ENCODE measurements around the gene MAN1A1. TPM values are rescaled to one million over a fixed set of nuclear protein-coding genes. Genes with fewer than 3 reads are reported as not detected.

The MAN1A1 gene
- total and polyA plus RNA-seq, 2 experiments from 2014 or later = 2.0 to 8.7 TPM

GRCh38 chr6:119234941-119235340 lies 114.6 kb downstream of the MAN1A1 start:
- no peaks in the 10 kb centered on the region for H3K27me3 ChIP-seq (ENCODE audit: insufficient read depth)

More at GRCh38 chr6:119234941-119235340, 114.6 kb downstream of the MAN1A1 start:
- H3K4me3 Mint-ChIP-seq = no peak overlapping the region
- ATAC-seq (no peak), DNase-seq (ENCODE audit: low spot score) (no peak)
- Histone ChIP-seq H3F3A (replicated peaks; ENCODE audit: low read depth) (no peaks in the 10 kb centered on the region), H3K4me1 (ENCODE audit: insufficient read depth) (peaks cover 7% of the 10 kb centered on the region; the same call in 1 of the 2 replicates), H3K36me3 (ENCODE audit: insufficient read depth) (no peaks in the 10 kb centered on the region), H3K79me2 (replicated peaks; ENCODE audit: insufficient read depth) (no peaks in the 10 kb centered on the region), H3K4me3 (no peak overlapping the region), H3K4me2 (no peak overlapping the region), H4K20me1 (replicated peaks; ENCODE audit: insufficient read depth) (no peaks in the 10 kb centered on the region), H2AFZ (no peak overlapping the region), H3K9me2 (ENCODE audit: insufficient read depth) (no peaks in the 10 kb centered on the region), H3K27ac (ENCODE audit: low read depth) (no peak overlapping the region)
- H3K36me3 Mint-ChIP-seq (ENCODE audit: low read depth) = peaks cover 10% of the 10 kb centered on the region; the same call in 2 of the 3 replicates
- TF ChIP-seq EZH2phosphoT487 (IDR thresholded peaks at IDR 0.05; ENCODE audit: unreplicated experiment) = no peak
- TF ChIP-seq, protein P1, sequence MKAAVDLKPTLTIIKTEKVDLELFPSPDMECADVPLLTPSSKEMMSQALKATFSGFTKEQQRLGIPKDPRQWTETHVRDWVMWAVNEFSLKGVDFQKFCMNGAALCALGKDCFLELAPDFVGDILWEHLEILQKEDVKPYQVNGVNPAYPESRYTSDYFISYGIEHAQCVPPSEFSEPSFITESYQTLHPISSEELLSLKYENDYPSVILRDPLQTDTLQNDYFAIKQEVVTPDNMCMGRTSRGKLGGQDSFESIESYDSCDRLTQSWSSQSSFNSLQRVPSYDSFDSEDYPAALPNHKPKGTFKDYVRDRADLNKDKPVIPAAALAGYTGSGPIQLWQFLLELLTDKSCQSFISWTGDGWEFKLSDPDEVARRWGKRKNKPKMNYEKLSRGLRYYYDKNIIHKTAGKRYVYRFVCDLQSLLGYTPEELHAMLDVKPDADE (IDR thresholded peaks at IDR 0.05) = no peak
- TF ChIP-seq POLR2AphosphoS5 (IDR thresholded peaks at IDR 0.05; ENCODE audit: low read depth) = no peak
- TF ChIP-seq ZNF331 (CRISPR knock-in tag; IDR thresholded peaks at IDR 0.05; ENCODE audit: low read depth) = no peak
- no peak for TF ChIP-seq EZH2 (IDR thresholded peaks at IDR 0.05; ENCODE audit: low read depth, unreplicated experiment)
- TF ChIP-seq CTCF (conservative IDR thresholded peaks at IDR 0.05; ENCODE audit: low read depth in 2 of 2) = no peak
- TF ChIP-seq JUNB (IDR thresholded peaks at IDR 0.05; ENCODE audit: unreplicated experiment) = no peak
- no peak for TF ChIP-seq NANOG (IDR thresholded peaks at IDR 0.05; ENCODE audit: borderline replicate concordance)
- no peak for TF ChIP-seq STAT1 (IDR thresholded peaks at IDR 0.05; ENCODE audit: unreplicated experiment)
- no peak for TF ChIP-seq CREB1 (CRISPR knock-in tag; IDR thresholded peaks at IDR 0.05; ENCODE audit: low read depth)
- TF ChIP-seq ZNF462 (CRISPR knock-in tag; IDR thresholded peaks at IDR 0.05) = no peak
- TF ChIP-seq ZNF114 (CRISPR knock-in tag; IDR thresholded peaks at IDR 0.05) = no peak
- no peak for TF ChIP-seq REST (IDR thresholded peaks at IDR 0.05; ENCODE audit: unreplicated experiment)
- H3K9me3 Mint-ChIP-seq = peaks cover 5% of the 10 kb centered on the region
- peaks cover 3% of the 10 kb centered on the region for H3K4me1 Mint-ChIP-seq
- H3K27me3 Mint-ChIP-seq (ENCODE audit: insufficient read depth, low read depth, poor library complexity) = no peaks in the 10 kb centered on the region
- H3K27ac Mint-ChIP-seq = no peak overlapping the region
